ENCODE data around the gene RSRC1.

- no peak for TF ChIP-seq EZH2 (IDR thresholded peaks at IDR 0.05; ENCODE audit: borderline replicate concordance)
- TF ChIP-seq CTCF (IDR thresholded peaks at IDR 0.05; ENCODE audit: poor library complexity) = no peak
- TF ChIP-seq EZH2phosphoT487 (IDR thresholded peaks at IDR 0.05; ENCODE audit: low read depth, severe bottlenecking, unreplicated experiment) = no peak
Measured at GRCh38 chr3:158272081-158272480, 162.2 kb downstream of the RSRC1 start.

Data from hepatocyte (in vitro differentiated cells).